Ovary (tissue), 3 donors: ENCODE data around the gene STK39.

Experiments
- CTCF ChIP-seq, 3 donors: fragments of 450-650 bp in 2 of 3; fragments of 200-600 bp in 1 of 3; IDR thresholded peaks; one replicate each; pipeline versions ENCODE4 v1.5.1 to v1.8.0; 2016 to 2022; ENCODE audit warnings: antibody characterized with exemption in 3 of 3, mild to moderate bottlenecking in 1 of 3
- EP300 ChIP-seq: sonication (generic); formaldehyde crosslinking; IDR thresholded peaks from one replicate; pipeline ENCODE4 v1.6.1; 2017; ENCODE audit warnings: antibody characterized with exemption
- POLR2A ChIP-seq: fragments of 450-650 bp; IDR thresholded peaks from one replicate; pipeline ENCODE4 v1.6.1; 2017; ENCODE audit warnings: antibody characterized with exemption, mild to moderate bottlenecking, moderate library complexity
- donor health status: DM: no; HTN: no; CAD: no.

- TF ChIP-seq CTCF (IDR thresholded peaks at IDR 0.05), result no peak
- no peak for TF ChIP-seq POLR2A
- no peak for TF ChIP-seq EP300
These were observed 54.4 kb downstream of the STK39 start for GRCh38 chr2:168192839-168193616.
